SK-MEL-5 (cell line): ENCODE data around the gene STKLD1. TPM values are rescaled to one million over a fixed set of nuclear protein-coding genes. Genes with fewer than 3 reads are reported as not detected.
"Not testable (repeated sequence)": the region's sequence is repeated elsewhere in the genome, so short reads cannot be mapped to it uniquely, and the experiment has no call there.

ENCODE experiments used
- DNase-seq: peaks from one replicate; pipeline ENCODE4 v3.0.0-alpha.2; 2016; ENCODE audit warnings: low read depth, low spot score
- in situ Hi-C: cut with HindIII; loops from 2 replicates; pipeline ENCODE4 v1.10.0; 2016; ENCODE audit warnings: low sequenced_read_pairs, high pct_unique_total_duplicates, low pct_unique_long_range_greater_than_20kb
- small RNA-seq, 2 experiments: library from RNA; depleted of rRNA; stranded (forward); fragments of <200 nt; gene quantifications; one replicate each; pipeline ENCODE3, GENCODE V24; 2014
- total RNA-seq: library from RNA; depleted of rRNA; stranded (reverse); fragments of >200 nt; shearing (Covaris generic); gene quantifications from 2 replicates; pipeline ENCODE4 v1.2.3, GENCODE V29; 2014; rRNA removed

STKLD1 gene
- total RNA-seq, 1 experiment from 2014 or later, result 1.4 TPM

DNA sequence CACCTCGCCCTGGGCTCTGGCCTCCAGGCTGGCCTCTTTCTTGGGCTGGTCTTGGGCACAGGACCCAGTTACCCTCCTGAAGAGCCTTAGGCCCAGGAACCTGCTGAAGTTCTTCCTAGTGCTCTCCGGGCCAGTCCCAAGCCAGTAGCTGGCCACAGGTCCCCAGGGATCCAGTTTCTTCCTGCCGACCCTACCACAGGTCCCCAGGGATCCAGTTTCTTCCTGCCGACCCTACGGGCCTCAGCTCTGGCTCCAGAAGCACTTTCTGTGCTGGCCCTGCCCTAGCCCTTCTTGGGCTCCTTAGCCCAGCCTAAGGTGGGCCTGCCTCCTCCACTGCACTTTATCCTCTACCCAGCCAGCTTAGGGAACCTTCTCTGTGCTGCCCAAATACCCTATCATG, 65.4 kb downstream of the STKLD1 start:
- DNase-seq, result no peak
- in situ Hi-C loops, result no loop called here

DNA sequence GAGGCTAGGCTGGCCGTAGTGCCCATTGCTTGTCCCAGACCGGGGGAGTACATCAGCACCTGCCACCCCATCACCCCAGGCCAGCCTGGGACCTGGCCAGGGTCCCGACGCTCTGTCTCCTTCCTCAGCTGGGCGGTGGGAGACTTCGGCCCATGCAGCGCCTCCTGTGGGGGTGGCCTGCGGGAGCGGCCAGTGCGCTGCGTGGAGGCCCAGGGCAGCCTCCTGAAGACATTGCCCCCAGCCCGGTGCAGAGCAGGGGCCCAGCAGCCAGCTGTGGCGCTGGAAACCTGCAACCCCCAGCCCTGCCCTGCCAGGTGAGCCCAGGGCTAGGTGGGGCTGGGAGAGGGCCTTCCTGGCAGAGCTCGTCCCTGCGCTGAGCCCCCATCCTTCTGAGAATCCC, 67.1 kb downstream of the STKLD1 start:
- in situ Hi-C loops, result no loop called here
- DNase-seq, result no peak

DNA sequence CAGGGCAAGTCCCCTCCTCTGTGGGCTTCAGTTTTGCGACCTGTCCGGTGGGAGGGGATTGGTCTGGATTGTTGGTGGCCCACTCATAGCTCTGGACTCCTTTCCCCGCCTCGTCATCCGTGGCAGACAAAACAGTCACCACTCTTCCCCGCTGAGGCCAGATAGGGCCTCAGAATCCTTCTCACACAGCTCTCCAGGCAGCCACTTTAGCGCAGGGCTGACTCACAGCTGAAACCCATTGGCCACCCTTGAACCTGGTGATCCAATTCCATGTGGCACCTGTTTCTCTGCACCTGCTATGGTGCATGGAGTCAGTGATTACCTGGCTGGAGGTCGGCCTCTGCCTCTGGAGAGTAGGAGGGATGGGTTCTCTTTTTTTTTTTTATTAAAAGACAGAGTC, 67.8 kb downstream of the STKLD1 start:
- in situ Hi-C loops, result no loop called here

DNA sequence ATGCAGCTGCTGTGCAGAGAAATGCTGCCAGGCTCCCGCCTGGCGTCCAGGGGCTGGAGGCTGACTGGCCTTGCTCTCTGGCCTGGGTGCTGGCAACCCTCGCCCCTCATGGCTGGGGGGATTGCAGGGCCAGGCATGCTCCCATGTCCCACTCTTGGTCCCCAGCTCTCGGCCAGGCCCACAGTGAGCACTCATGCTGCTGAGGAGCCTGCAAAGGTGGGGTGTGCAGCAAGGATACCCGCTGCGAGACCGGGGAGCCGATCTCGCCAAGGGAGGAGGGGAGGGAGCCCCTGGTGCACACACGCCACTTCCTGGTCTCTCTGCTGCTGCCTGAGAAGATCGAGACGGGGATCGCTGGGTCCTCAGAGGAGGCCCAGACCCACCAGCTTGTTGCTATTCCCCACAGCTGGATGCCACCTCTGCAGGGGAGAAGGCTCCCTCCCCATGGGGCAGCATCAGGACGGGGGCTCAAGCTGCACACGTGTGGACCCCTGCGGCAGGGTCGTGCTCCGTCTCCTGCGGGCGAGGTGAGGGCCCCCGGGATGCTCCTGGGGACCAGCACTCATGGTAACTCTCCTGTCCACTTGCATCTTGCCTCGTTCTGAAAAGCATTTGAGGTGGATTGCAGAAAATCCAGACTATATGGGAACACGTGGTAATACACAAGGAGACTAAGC, 69.3 kb downstream of the STKLD1 start:
- DNase-seq, result no peak
- in situ Hi-C loops, result no loop called here

More for the DNA sequence above, 67.8 kb downstream of the STKLD1 start:
- no peak for DNase-seq

GRCh38 chr9:133448487-133448972, 72.4 kb downstream of the STKLD1 start:
- no peak for DNase-seq
- in situ Hi-C loops, result no loop called here

DNA sequence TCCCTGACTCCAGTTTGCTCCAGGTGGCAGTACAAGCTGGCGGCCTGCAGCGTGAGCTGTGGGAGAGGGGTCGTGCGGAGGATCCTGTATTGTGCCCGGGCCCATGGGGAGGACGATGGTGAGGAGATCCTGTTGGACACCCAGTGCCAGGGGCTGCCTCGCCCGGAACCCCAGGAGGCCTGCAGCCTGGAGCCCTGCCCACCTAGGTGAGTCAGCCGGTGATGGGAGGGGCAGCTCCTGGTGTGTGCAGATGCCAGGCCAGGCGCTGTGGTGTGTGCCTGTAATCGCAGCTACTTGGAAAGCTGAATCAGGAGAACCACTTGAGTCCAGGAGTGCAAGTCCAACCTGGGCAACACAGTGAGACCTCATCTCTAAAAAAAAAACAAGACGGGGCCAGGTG, 73.6 kb downstream of the STKLD1 start:
- DNase-seq, result no peak
- in situ Hi-C loops, result no loop called here

DNA sequence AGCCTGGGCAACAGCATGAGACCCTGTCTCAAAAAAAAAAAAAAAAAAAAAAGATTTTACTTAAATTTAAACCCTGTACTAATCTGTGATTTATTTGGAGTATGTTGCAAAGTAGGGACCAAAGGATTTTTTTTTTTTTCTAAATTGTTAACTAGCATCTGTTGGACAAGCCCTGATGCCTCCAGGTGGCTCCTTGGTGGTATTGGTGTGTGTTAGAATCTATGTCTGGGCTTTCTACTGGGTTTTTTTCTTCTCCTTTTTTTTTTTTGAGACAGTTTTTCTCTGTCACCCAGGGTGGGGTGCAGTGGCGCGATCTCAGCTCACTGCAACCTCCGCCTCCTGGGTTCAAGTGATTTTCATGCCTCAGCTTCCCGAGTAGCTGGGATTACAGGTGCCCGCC, 75.7 kb downstream of the STKLD1 start:
- DNase-seq, in situ Hi-C loops: not testable (repeated sequence)

- no peak for DNase-seq
- in situ Hi-C loops, result no loop called here
Observed at GRCh38 chr9:133452562-133452961, 76.4 kb downstream of the STKLD1 start.

- DNase-seq, result no peak
- in situ Hi-C loops, result no loop called here
Observed at GRCh38 chr9:133453651-133454050, 77.5 kb downstream of the STKLD1 start.

DNA sequence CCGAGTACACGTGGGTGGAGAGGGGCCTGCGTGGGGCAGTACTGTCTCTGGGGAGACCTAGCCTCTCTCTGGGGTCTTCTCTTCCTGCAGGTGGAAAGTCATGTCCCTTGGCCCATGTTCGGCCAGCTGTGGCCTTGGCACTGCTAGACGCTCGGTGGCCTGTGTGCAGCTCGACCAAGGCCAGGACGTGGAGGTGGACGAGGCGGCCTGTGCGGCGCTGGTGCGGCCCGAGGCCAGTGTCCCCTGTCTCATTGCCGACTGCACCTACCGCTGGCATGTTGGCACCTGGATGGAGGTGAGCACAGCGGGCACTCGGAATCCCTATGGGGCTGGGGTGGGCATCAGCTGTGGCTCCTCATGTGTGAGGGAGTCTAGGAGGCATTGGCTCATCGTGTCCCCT, 78.2 kb downstream of the STKLD1 start:
- DNase-seq, result no peak
- in situ Hi-C loops, result no loop called here

DNA sequence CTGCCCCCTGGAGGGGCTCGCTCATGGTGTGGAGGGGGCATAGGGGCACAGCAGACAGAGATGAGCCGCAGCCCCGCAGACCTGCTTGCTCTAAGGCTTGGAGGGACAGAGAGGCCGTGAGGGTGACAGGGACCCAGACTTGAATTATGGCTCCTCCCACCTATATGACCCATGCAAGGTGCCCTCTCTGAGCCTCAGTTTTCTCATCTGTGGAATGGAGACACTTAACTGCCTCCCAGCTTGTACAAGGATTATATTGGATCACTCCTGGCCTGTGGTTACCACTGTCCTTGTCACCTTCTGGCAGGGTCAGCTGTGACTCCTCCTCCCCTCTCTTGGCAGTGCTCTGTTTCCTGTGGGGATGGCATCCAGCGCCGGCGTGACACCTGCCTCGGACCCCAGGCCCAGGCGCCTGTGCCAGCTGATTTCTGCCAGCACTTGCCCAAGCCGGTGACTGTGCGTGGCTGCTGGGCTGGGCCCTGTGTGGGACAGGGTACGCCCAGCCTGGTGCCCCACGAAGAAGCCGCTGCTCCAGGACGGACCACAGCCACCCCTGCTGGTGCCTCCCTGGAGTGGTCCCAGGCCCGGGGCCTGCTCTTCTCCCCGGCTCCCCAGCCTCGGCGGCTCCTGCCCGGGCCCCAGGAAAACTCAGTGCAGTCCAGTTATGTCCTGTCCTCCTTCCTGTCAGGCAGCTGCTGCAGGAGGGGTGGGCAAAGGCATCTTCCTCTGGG, 78.9 kb downstream of the STKLD1 start:
- DNase-seq, result no peak
- in situ Hi-C loops, result no loop called here

Small RNA genes lying within 50 kb of the gene (small RNA-seq; reads per million reads assigned to genes)
- gene RF00019, result 0 reads per million in 2 experiments
- gene SNORD24, result 0 reads per million in 2 experiments
- gene SNORD36A, result 0 reads per million in 2 experiments
- gene SNORD36B, result 0 reads per million in 2 experiments
- gene SNORD36C, result 0 reads per million in 2 experiments

Other genes with a start within 250 kb of the STKLD1 start
- gene GBGT1, start 212.5 kb upstream of the STKLD1 start, total RNA-seq, result not detected in 2 replicates
- gene OBP2B, start 167.1 kb upstream of the STKLD1 start, total RNA-seq, result not detected in 2 replicates
- gene ABO, start 101.2 kb upstream of the STKLD1 start, total RNA-seq, result not detected in 2 replicates
- gene SURF6, start 40.2 kb upstream of the STKLD1 start, total RNA-seq, result 28.7 and 32.3 TPM in 2 replicates
- 19.3 and 20.5 TPM in 2 replicates for gene MED22, start 28.2 kb upstream of the STKLD1 start, total RNA-seq
- 2,381 and 2,529 TPM in 2 replicates for gene RPL7A, start 28.1 kb upstream of the STKLD1 start, total RNA-seq
- 50.3 and 64.2 TPM in 2 replicates for gene SURF1, start 19.9 kb upstream of the STKLD1 start, total RNA-seq
- gene SURF2, start 19.8 kb upstream of the STKLD1 start, total RNA-seq, result 35.8 and 39.3 TPM in 2 replicates
- 469 and 490 TPM in 2 replicates for gene SURF4, start 306 bp upstream of the STKLD1 start, total RNA-seq
- gene REXO4, start 41.6 kb downstream of the STKLD1 start, total RNA-seq, result 27.3 and 29.2 TPM in 2 replicates
- gene ADAMTS13, start 46.0 kb downstream of the STKLD1 start, total RNA-seq, result 0.67 and 1.7 TPM in 2 replicates
- 2.9 and 3.6 TPM in 2 replicates for gene CACFD1, start 83.6 kb downstream of the STKLD1 start, total RNA-seq
- gene SLC2A6, start 102.7 kb downstream of the STKLD1 start, total RNA-seq, result 5.0 and 7.1 TPM in 2 replicates
- not detected in 2 replicates for gene MYMK, start 148.6 kb downstream of the STKLD1 start, total RNA-seq
- 0.83 and 1.1 TPM in 2 replicates for gene ADAMTSL2, start 158.3 kb downstream of the STKLD1 start, total RNA-seq
- gene FAM163B, start 233.0 kb downstream of the STKLD1 start, total RNA-seq, result not detected in 2 replicates